ENCODE data around the gene MYOCD.

DNA sequence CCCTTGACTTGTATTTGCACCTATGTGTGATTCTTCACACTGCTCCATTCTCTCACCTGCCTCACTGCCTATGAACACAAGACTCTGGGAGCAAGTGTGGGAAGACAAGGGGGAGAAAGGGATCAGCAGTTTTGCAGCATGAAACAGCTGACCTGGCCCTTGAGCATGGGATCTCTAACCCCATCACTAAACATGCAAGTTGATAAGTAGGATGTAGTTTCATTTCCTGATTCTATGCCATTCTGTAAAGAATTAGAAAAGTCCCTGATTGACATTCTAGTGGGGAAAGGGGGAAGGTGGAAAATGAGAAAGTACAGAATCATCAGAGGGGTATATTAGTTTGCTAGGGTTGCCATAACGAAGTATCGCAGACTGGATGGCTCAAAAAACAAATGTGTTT is 25.3 kb upstream of the MYOCD start:
- TF ChIP-seq, protein P1, sequence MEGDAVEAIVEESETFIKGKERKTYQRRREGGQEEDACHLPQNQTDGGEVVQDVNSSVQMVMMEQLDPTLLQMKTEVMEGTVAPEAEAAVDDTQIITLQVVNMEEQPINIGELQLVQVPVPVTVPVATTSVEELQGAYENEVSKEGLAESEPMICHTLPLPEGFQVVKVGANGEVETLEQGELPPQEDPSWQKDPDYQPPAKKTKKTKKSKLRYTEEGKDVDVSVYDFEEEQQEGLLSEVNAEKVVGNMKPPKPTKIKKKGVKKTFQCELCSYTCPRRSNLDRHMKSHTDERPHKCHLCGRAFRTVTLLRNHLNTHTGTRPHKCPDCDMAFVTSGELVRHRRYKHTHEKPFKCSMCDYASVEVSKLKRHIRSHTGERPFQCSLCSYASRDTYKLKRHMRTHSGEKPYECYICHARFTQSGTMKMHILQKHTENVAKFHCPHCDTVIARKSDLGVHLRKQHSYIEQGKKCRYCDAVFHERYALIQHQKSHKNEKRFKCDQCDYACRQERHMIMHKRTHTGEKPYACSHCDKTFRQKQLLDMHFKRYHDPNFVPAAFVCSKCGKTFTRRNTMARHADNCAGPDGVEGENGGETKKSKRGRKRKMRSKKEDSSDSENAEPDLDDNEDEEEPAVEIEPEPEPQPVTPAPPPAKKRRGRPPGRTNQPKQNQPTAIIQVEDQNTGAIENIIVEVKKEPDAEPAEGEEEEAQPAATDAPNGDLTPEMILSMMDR (IDR thresholded peaks at IDR 0.05) = no peak
- no peak for TF ChIP-seq POLR2A (IDR thresholded peaks at IDR 0.05)

Measured in right lobe of liver (tissue), 4 donors.